Loucy (cell line): ENCODE data around the gene GPATCH2L.

Experiments
- CTCF ChIP-seq: fragments of 200-600 bp; sonication (generic); conservative IDR thresholded peaks from 2 replicates; pipeline ENCODE4 v1.5.1; 2014; ENCODE audit warnings: mild to moderate bottlenecking, antibody characterized with exemption, low read length
- EZH2phosphoT487 ChIP-seq: fragments of 200-600 bp; IDR thresholded peaks from 2 replicates; pipeline ENCODE4 v1.6.1; 2018; ENCODE audit warnings: antibody characterized with exemption, mild to moderate bottlenecking, moderate library complexity, borderline replicate concordance

DNA sequence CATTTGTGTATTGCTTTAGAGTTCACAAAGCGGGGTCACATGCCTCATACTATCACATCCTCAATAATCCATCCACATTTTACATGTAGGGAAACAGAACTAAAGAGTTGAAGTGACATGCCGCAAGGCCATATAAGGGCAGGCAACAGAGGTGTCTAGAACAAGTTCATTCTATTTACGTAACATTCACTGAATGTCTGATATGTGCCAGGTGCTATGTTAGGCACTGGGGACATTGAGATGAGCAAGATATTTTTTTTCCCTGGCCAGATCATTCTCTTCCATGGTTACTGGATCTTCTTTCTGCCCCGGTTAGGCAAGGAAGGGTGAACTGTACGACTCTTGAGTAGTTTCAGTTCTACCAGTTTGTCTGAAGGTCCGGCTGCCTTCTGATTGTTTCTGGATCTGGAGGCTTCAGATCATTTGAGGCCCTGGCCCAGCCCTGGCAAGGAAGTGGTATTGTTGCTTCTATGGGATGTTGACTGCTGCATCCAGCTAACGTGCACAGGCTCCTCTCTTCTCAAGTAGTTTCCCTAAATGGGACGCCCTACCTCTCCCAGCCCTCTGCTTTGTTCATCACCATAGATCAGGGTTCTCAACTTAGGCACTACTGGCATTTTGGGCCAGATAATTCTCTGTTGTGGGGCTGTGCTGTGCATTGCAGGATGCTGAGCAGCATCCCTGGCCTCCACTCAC, 12.1 kb downstream of the GPATCH2L start:
- TF ChIP-seq CTCF (no peak), EZH2phosphoT487 (no peak)
